GM21447 (cell line): ENCODE data around the gene CBLC.
"Not testable (repeated sequence)": the region's sequence is repeated elsewhere in the genome, so short reads cannot be mapped to it uniquely, and the experiment has no call there.

ENCODE experiments used
- ATAC-seq: cut with Tn5 transposase; IDR thresholded peaks from one replicate; pipeline ENCODE4 v1.9.1; 2021; ENCODE audit not compliant: unreplicated experiment

CBLC gene

DNA sequence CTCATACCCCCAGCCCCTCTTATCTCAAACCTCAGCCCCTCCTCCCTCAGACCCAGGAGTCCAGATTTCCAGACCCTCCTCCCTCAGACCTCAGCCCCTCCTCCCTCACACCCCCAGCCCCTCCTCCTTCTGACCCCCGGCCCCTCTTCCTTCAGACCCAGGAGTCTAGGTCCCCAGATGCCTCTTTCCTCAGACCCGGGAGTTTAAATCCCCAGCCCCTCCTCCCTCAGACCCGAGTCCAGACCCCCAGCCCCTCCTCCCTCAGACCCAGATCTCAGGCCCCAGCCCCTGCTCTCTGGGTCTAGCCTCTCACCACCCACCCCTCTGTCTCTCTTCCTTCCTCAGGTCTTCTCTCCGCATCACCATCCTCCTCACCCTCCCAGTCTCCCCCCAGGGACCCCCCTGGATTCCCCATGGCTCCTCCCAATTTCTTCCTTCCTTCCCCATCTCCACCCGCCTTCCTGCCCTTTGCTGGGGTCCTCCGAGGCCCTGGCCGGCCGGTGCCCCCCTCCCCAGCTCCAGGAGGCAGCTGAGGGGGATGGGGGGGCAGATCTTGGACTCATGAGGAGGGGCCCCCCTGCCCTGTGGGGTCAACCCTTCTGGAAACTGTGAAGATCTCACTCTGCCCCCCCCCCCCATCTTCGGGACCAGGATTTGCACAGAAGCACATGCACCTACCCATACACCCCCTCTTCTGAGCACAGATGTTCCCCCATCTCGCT, 18.4 kb upstream of the CBLC start:
- no peak for ATAC-seq

DNA sequence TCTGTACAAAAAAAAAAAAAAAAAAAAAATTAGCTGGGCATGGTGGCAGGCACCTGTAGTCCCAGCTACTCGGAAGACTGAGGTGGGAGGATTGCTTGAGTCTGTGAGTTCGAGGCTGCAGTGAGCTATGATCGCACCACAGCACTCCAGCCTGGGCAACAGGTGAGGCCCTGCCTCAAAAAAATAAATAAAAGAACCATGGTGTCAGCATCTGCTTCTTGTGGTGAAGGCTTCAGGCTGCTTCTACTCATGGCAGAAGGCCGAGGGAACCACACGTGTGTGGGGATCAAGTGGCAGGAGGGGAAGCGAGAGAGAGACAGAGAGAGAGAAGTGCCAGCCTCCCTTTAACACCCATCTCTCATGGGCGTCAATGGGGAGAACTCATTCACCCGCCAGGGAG, 15.7 kb upstream of the CBLC start:
- ATAC-seq = no peak

DNA sequence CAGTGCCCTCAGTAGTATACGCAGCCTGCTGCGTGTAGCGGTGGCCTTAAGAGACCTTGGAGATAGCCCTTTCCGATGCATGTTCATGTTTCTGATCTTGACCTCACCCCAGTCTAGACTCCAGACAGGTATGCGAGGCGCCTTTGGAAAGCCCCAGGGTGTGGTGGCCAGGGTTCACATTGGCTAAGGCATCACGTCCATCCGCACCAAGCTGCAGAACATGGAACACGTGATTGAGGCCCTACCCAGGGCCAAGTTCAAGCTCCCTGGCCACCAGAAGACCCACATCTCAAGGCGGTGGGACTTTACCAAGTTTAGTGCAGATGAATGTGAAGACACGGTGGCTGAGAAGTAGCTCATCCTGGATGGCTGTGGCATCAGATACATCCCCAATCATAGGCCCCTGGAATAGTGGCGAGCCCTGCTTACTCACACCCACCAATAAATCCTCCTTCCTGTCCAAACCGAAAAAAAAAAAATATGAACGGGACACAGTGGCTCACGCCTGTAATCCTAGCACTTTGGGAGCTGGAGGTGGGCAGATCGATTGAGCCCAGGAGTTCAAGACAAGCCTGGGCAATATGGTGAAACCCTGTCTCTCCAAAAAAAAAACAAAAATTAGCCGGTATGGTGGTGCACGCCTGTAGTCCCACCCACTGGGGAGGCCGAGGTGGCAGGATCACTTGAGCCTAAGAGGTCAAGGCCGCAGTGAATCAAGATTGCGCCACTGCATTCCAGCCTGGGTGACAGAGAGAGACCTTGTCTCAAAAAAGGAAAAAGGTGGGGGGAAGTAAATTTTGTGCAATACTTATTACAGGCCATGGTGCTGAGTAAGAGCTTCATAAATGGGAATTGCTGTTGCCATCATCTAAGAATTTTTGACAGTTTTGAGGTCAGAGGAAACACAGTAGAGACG, 12.4 kb upstream of the CBLC start:
- ATAC-seq = no peak

GRCh38 chr19:44765949-44766335, 11.7 kb upstream of the CBLC start:
- ATAC-seq = no peak

GRCh38 chr19:44767295-44768180, 10.2 kb upstream of the CBLC start:
- ATAC-seq = no peak

GRCh38 chr19:44770550-44771257, 7.0 kb upstream of the CBLC start:
- ATAC-seq = peak; percentile 93

DNA sequence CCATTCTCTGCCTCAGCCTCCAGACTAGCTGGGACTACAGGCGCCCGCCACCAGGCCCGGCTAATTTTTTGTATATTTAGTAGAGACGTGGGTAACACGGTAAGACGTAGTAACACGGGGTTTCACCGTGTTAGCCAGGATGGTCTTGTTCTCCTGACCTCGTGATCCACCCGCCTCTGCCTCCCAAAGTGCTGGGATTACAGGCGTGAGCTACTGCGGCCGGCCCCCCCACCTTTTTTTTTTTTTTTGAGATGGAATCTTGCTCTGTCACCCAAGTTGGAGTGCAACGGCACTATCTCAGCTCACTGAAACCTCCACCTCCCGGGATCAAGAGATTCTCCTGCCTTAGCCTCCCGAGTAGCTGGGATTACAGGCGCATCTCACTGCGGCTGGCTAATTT, 5.5 kb upstream of the CBLC start:
- ATAC-seq = not testable (repeated sequence)

GRCh38 chr19:44772959-44773358, 4.7 kb upstream of the CBLC start:
- ATAC-seq = no peak

- ATAC-seq = no peak
Observed at GRCh38 chr19:44775676-44776240, 1.9 kb upstream of the CBLC start.

GRCh38 chr19:44776402-44777096, 1.1 kb upstream of the CBLC start:
- ATAC-seq = no peak

GRCh38 chr19:44779150-44779549, 1.5 kb downstream of the CBLC start:
- no peak for ATAC-seq

- ATAC-seq = not testable (repeated sequence)
Observed at GRCh38 chr19:44781694-44782093, 4.0 kb downstream of the CBLC start.

DNA sequence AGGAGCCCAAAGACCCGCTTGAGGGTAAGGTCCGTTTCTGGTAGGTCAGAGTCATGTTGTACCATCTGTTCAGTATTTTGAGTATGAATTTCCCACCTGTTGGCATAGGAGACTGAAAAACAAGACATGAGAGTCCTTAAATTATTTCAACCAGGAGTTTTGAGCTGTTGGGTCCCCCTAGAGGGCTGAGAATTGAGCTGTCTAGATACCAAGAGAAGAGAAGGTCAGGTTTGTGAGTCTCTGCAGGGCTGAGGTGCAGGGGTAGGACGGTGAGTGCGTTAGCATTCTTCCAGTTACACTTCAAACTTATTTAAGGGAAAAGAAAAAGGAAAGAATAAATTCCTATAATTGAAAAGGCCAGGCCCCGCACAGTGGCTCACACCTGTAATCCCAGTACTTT, 5.0 kb downstream of the CBLC start:
- ATAC-seq = no peak

DNA sequence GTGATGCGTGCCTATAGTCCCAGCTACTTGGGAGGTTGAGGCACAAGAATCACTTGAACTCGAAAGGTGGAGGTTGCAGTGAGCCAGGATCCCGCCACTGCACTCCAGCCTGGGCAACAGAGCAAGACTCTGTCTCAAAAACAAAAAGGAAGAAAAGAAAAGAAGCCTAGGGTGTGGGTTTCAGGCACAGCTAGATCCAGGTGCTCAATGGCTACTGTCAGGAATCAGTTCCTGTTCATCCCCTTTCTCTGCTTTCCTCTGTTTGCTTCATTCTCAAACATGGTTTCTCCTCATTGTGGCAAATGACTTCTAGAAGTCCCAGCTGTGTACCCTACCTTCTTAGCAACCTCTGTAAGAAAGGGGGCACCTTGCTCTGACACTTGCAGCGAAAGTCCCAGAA, 5.9 kb downstream of the CBLC start:
- no peak for ATAC-seq

- no peak for ATAC-seq
Observed at GRCh38 chr19:44785271-44785670, 7.6 kb downstream of the CBLC start.

GRCh38 chr19:44785993-44786392, 8.3 kb downstream of the CBLC start:
- ATAC-seq = no peak

DNA sequence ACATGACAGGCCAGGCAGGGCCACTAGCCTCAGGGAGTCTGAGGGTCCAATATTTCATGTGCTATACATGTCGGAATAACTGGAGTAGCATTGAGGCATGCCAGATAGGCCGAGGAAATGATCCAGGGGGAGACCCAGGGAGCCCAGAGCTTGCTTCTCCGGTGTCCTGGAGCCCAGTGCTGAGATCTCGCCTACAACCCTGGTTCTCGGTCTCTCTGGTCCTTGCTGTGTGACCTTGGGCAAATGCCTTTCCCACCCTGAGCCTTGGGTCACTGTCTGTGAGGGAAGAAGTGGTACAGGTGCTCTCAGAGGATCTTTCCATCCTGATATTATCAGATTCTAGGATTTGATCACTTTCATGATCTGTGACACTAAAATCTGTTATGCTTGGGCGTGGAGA, 11.3 kb downstream of the CBLC start:
- ATAC-seq = no peak

GRCh38 chr19:44789943-44790483, 12.3 kb downstream of the CBLC start:
- ATAC-seq = no peak

- ATAC-seq = no peak
Observed at GRCh38 chr19:44792281-44792680, 14.6 kb downstream of the CBLC start.
